ENCODE measurements around the gene RFX4.

RFX4 gene

GRCh38 chr12:106704081-106704480 lies 121.3 kb downstream of the RFX4 start:
- TF ChIP-seq GATA1 (IDR thresholded peaks at IDR 0.05; ENCODE audit: low read depth, low read length) (no peak), POLR2A (IDR thresholded peaks at IDR 0.05; ENCODE audit: low read length) (no peak)
- no peak for DNase-seq

GRCh38 chr12:106705971-106706370 lies 123.2 kb downstream of the RFX4 start:
- no peak for TF ChIP-seq GATA1 (IDR thresholded peaks at IDR 0.05; ENCODE audit: low read depth, low read length)
- no peak for DNase-seq

- no peak for TF ChIP-seq POLR2A (IDR thresholded peaks at IDR 0.05; ENCODE audit: low read length)
- TF ChIP-seq GATA1 (IDR thresholded peaks at IDR 0.05; ENCODE audit: low read depth, low read length) = no peak
- no peak for DNase-seq
Observed at GRCh38 chr12:106709068-106709511, 126.3 kb downstream of the RFX4 start.

GRCh38 chr12:106710143-106710893 lies 127.5 kb downstream of the RFX4 start:
- no peak for DNase-seq
- TF ChIP-seq GATA1 (IDR thresholded peaks at IDR 0.05; ENCODE audit: low read depth, low read length) (no peak), POLR2A (IDR thresholded peaks at IDR 0.05; ENCODE audit: low read length) (no peak)

GRCh38 chr12:106711316-106711715 lies 128.5 kb downstream of the RFX4 start:
- TF ChIP-seq POLR2A (IDR thresholded peaks at IDR 0.05; ENCODE audit: low read length) (no peak), GATA1 (IDR thresholded peaks at IDR 0.05; ENCODE audit: low read depth, low read length) (no peak)
- DNase-seq = no peak

GRCh38 chr12:106712768-106713167 lies 130.0 kb downstream of the RFX4 start:
- TF ChIP-seq GATA1 (IDR thresholded peaks at IDR 0.05; ENCODE audit: low read depth, low read length) = no peak
- no peak for TF ChIP-seq POLR2A (IDR thresholded peaks at IDR 0.05; ENCODE audit: low read length)
- DNase-seq = no peak

- DNase-seq = no peak
- TF ChIP-seq POLR2A (IDR thresholded peaks at IDR 0.05; ENCODE audit: low read length) = no peak
- TF ChIP-seq GATA1 (IDR thresholded peaks at IDR 0.05; ENCODE audit: low read depth, low read length) = no peak
Observed at GRCh38 chr12:106714926-106715325, 132.1 kb downstream of the RFX4 start.

- no peak for TF ChIP-seq POLR2A (IDR thresholded peaks at IDR 0.05; ENCODE audit: low read length)
- no peak for TF ChIP-seq GATA1 (IDR thresholded peaks at IDR 0.05; ENCODE audit: low read depth, low read length)
- no peak for DNase-seq
Observed at GRCh38 chr12:106715582-106715981, 132.8 kb downstream of the RFX4 start.

- TF ChIP-seq GATA1 (IDR thresholded peaks at IDR 0.05; ENCODE audit: low read depth, low read length) (no peak), POLR2A (IDR thresholded peaks at IDR 0.05; ENCODE audit: low read length) (no peak)
Observed at GRCh38 chr12:106717673-106718072, 134.9 kb downstream of the RFX4 start.

GRCh38 chr12:106719879-106720278 lies 137.1 kb downstream of the RFX4 start:
- DNase-seq = no peak
- TF ChIP-seq POLR2A (IDR thresholded peaks at IDR 0.05; ENCODE audit: low read length) (no peak), GATA1 (IDR thresholded peaks at IDR 0.05; ENCODE audit: low read depth, low read length) (no peak)

More at GRCh38 chr12:106717673-106718072, 134.9 kb downstream of the RFX4 start:
- no peak for DNase-seq

GRCh38 chr12:106720696-106721095 lies 137.9 kb downstream of the RFX4 start:
- no peak for DNase-seq
- TF ChIP-seq GATA1 (IDR thresholded peaks at IDR 0.05; ENCODE audit: low read depth, low read length) (no peak), POLR2A (IDR thresholded peaks at IDR 0.05; ENCODE audit: low read length) (no peak)

GRCh38 chr12:106721915-106722314 lies 139.1 kb downstream of the RFX4 start:
- DNase-seq = no peak
- TF ChIP-seq POLR2A (IDR thresholded peaks at IDR 0.05; ENCODE audit: low read length) = no peak
- no peak for TF ChIP-seq GATA1 (IDR thresholded peaks at IDR 0.05; ENCODE audit: low read depth, low read length)

GRCh38 chr12:106722837-106723236 lies 140.0 kb downstream of the RFX4 start:
- no peak for DNase-seq
- no peak for TF ChIP-seq GATA1 (IDR thresholded peaks at IDR 0.05; ENCODE audit: low read depth, low read length)
- TF ChIP-seq POLR2A (IDR thresholded peaks at IDR 0.05; ENCODE audit: low read length) = no peak

- DNase-seq = no peak
- TF ChIP-seq POLR2A (IDR thresholded peaks at IDR 0.05; ENCODE audit: low read length) = no peak
- no peak for TF ChIP-seq GATA1 (IDR thresholded peaks at IDR 0.05; ENCODE audit: low read depth, low read length)
Observed at GRCh38 chr12:106723416-106723815, 140.6 kb downstream of the RFX4 start.

- no peak for TF ChIP-seq GATA1 (IDR thresholded peaks at IDR 0.05; ENCODE audit: low read depth, low read length)
- no peak for TF ChIP-seq POLR2A (IDR thresholded peaks at IDR 0.05; ENCODE audit: low read length)
- DNase-seq = no peak
Observed at GRCh38 chr12:106724116-106724515, 141.3 kb downstream of the RFX4 start.

Measured in erythroblast (primary cell).